HL-60 (cell line): Measurements from ENCODE around the gene VWC2.

Source experiments
- POLR2AphosphoS5 ChIP-seq: IDR thresholded peaks from 2 replicates; pipeline ENCODE4 v1.6.1; 2012; ENCODE audit warnings: low read depth
- TF ChIP-seq, protein P1 (sequence below): IDR thresholded peaks from one replicate; pipeline ENCODE4 v1.5.1; 2011; ENCODE audit warnings: low read length, control low read depth, inconsistent platforms; ENCODE audit not compliant: insufficient read depth

DNA sequence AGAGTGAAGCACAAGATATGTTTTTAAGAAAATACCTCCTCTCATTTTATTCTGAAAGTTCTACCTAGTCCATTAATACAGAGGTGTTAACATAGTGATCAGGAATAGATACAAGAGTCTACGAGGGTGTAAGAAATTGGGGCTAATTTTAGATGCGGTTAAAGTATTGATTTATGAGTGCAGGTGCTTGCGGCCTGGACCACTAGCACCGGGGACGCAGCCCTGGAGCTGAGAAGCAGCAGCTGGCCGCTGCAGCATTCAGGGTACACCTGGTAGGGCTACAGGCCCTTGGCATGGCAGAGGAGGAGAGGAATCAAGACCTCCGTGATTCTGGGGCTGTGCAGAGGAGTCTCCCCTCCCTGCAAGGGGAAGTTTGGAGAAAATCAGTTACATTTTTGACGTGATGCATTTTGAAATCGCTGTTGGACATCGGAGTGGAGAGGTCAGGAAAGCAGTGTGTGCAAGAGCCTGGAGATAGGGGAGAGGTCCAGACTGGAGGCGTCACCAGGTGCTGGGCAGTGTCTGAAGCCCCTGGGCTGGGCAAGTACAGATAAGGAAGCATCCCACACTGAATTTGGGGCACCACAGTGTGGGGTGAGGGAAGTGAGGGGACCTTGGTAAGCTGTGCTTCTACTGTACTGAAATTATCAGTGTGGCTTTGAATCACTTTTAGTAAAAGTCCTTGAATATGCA lies 112.3 kb downstream of the VWC2 start:
- no peak for TF ChIP-seq POLR2AphosphoS5
- TF ChIP-seq, protein P1, sequence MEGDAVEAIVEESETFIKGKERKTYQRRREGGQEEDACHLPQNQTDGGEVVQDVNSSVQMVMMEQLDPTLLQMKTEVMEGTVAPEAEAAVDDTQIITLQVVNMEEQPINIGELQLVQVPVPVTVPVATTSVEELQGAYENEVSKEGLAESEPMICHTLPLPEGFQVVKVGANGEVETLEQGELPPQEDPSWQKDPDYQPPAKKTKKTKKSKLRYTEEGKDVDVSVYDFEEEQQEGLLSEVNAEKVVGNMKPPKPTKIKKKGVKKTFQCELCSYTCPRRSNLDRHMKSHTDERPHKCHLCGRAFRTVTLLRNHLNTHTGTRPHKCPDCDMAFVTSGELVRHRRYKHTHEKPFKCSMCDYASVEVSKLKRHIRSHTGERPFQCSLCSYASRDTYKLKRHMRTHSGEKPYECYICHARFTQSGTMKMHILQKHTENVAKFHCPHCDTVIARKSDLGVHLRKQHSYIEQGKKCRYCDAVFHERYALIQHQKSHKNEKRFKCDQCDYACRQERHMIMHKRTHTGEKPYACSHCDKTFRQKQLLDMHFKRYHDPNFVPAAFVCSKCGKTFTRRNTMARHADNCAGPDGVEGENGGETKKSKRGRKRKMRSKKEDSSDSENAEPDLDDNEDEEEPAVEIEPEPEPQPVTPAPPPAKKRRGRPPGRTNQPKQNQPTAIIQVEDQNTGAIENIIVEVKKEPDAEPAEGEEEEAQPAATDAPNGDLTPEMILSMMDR = no peak
